ENCODE measurements around the gene CMTM2. TPM values are rescaled to one million over a fixed set of nuclear protein-coding genes. Genes with fewer than 3 reads are reported as not detected.

CMTM2 gene
- polyA plus RNA-seq, 1 experiment, result not detected

DNA sequence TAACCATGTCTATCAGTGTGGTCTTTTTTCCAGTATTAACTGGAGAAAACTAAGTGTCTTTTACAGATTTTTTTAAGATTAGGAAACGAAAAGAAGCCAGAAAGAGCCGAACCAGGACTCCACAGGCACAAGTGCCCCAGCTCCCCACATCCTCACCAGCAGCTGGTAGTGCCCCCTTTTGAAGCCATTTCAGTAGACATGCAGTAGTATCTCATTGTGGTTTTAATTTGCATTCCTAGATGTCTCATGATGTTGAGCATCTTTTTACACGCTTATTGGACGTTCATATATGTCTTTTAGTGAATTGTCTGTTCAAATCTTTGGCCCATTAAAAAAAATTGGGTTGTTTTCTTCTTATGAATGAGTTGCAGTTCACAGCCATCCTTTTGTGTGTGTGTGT is 20.5 kb downstream of the CMTM2 start:
- Histone ChIP-seq H3K4me3 (ENCODE audit: low read depth, low read length) (no peak overlapping the region), H3K27ac (ENCODE audit: low read depth, low read length) (no peak overlapping the region), H3K9me3 (ENCODE audit: control insufficient read depth, insufficient read depth, low read length) (peaks cover 8% of the 10 kb centered on the region), H3K27me3 (ENCODE audit: control insufficient read depth, insufficient read depth, low read length) (peaks cover 6% of the 10 kb centered on the region)
- POLR2A ChIA-PET, result no interaction called here
- TF ChIP-seq, protein P1, sequence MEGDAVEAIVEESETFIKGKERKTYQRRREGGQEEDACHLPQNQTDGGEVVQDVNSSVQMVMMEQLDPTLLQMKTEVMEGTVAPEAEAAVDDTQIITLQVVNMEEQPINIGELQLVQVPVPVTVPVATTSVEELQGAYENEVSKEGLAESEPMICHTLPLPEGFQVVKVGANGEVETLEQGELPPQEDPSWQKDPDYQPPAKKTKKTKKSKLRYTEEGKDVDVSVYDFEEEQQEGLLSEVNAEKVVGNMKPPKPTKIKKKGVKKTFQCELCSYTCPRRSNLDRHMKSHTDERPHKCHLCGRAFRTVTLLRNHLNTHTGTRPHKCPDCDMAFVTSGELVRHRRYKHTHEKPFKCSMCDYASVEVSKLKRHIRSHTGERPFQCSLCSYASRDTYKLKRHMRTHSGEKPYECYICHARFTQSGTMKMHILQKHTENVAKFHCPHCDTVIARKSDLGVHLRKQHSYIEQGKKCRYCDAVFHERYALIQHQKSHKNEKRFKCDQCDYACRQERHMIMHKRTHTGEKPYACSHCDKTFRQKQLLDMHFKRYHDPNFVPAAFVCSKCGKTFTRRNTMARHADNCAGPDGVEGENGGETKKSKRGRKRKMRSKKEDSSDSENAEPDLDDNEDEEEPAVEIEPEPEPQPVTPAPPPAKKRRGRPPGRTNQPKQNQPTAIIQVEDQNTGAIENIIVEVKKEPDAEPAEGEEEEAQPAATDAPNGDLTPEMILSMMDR (IDR thresholded peaks at IDR 0.05; ENCODE audit: low read depth, low read length), result no peak
- DNase-seq (ENCODE audit: low read depth, low spot score), result no peak
- CTCF ChIA-PET, result no interaction called here

DNA sequence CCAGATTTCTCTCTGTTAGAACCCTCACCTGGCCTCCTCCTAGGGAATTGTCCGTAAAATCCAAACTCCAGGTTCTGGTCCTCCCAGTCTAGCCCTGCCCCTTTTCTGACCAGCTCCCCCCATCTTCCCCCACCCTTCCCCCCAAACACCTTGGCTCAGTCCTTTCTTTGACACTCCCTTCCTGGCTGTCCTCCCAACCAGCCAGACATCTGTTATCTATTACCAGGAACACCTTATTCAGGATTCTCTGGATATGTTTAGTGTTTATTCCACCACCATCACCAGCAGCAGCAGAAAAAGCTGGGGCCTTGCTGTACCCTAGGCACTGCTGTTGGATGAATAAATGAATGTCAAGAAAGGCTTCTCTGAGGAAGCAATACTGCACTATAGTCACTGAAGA is 21.2 kb downstream of the CMTM2 start:
- ChIA-PET CTCF (no interaction called here), POLR2A (no interaction called here)
- Histone ChIP-seq H3K27me3 (ENCODE audit: control insufficient read depth, insufficient read depth, low read length) (peaks cover 4% of the 10 kb centered on the region), H3K4me3 (ENCODE audit: low read depth, low read length) (no peak overlapping the region), H3K27ac (ENCODE audit: low read depth, low read length) (no peak overlapping the region), H3K9me3 (ENCODE audit: control insufficient read depth, insufficient read depth, low read length) (peaks cover 8% of the 10 kb centered on the region)
- DNase-seq (ENCODE audit: low read depth, low spot score), result no peak
- TF ChIP-seq, protein P1 (IDR thresholded peaks at IDR 0.05; ENCODE audit: low read depth, low read length), result no peak

DNA sequence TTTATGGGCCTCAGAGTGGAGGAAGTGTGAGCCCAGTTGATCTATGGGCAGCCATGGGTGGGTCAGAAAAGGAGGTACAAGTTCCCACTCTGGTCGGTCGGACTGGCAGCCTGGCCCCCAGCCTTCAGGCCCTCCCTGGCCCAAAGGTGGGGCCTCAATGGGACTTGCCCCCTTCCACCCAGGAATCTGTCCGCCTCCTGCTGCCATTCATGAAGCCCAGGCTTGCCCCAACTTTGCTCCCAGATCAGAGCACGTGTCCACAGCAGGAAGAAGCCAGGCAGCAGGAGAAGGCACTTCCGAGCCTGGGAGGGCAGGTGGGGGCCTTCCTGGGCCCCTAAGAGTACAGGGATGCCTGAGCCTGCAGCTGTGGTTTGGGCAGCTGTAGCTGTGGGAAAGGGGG is 22.2 kb downstream of the CMTM2 start:
- Histone ChIP-seq H3K27me3 (ENCODE audit: control insufficient read depth, insufficient read depth, low read length) (peaks cover 4% of the 10 kb centered on the region), H3K4me3 (ENCODE audit: low read depth, low read length) (no peak overlapping the region), H3K27ac (ENCODE audit: low read depth, low read length) (no peak overlapping the region), H3K9me3 (ENCODE audit: control insufficient read depth, insufficient read depth, low read length) (peaks cover 8% of the 10 kb centered on the region)
- ChIA-PET CTCF (no interaction called here), POLR2A (no interaction called here)
- TF ChIP-seq, protein P1 (IDR thresholded peaks at IDR 0.05; ENCODE audit: low read depth, low read length), result no peak
- no peak for DNase-seq (ENCODE audit: low read depth, low spot score)

DNA sequence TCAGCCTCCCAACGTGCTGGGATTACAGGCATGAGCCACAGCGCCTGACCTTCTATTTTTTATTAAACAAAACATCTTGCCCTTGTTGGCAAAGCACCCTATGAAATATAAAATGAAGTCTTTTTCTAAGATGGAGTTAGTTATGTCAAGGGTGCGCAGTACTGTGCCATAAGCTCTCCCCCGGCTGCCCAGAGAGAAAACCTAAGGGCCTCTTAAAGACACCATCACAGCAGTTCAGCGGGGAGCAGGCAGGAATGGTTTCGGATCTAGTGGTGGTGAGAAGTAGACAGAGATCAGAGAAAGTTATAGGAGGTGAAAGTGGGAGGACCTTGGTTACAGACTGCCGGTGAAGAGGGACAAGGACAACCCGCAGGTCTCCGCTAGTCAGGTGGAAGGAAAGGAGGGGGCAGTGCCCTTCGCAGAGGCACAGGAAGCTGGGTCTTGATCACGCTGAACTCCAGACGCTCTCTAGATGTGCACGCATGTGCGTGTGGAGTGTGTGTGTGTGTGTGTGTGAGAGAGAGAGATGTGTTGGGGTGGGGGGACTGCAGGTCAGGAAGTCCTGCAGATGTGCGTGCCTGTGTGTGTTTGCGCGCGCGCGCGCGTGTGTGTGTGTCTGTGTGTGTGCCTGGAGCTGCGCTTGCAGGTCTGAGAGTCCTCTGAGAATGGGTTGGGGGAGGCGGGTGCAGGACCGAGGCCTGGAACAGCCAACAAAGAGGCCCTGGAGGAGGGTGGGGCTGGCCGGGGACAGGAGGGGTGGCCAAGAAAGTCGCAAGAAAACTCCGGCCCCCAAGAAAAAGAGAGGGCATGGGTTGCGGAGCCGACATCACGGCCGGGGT is 24.5 kb downstream of the CMTM2 start:
- TF ChIP-seq, protein P1 (IDR thresholded peaks at IDR 0.05; ENCODE audit: low read depth, low read length), result no peak
- peaks cover 8% of the 10 kb centered on the region for H3K9me3 ChIP-seq (ENCODE audit: control insufficient read depth, insufficient read depth, low read length)
- H3K4me3 ChIP-seq (ENCODE audit: low read depth, low read length), result peak overlapping the region; percentile 70
- peaks cover 3% of the 10 kb centered on the region for H3K27me3 ChIP-seq (ENCODE audit: control insufficient read depth, insufficient read depth, low read length)
- ChIA-PET CTCF (interaction anchor here (0.6 to 2.0 kb wide), 6 partner anchors 24 to 197 kb away, joined by 3 to 5 read pairs (median 3); partner anchors contain the start of gene CMTM2), POLR2A (no interaction called here)
- no peak for DNase-seq (ENCODE audit: low read depth, low spot score)
- H3K27ac ChIP-seq (ENCODE audit: low read depth, low read length), result peak overlapping the region; percentile 31

Measured in AG04450 (cell line).